ENCODE data around the gene PTPRM.

DNA sequence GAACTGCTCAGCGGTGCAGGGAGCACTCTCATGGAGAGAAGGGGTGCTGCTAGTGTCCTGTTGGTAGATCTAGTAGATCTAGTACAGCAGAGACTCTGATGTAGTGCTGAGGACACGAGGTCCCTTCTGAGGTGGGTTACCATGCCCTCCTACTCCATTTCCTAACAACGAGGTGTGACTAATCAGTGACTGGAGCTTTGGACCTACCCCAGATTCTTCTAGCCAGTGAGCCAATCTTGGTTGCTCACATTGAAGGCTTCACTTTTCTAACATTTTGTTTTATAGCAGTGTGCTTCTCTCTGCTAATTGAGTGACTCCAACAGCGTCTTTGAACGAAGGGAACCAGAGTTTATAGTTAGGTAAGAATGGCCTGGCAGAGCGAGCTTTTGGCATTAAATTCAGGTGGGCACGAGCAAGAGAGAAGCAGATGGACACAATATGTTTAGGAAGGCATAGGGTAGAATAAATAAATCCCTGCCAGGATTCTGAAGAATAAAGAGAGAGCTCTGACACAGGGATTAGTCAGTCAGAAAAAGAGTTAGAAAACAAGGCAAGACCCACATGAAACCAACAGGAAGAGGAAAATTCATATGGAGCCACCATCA lies 736.1 kb downstream of the PTPRM start:
- TF ChIP-seq CTCF (IDR thresholded peaks at IDR 0.05; ENCODE audit: poor library complexity, severe bottlenecking), result no peak
- TF ChIP-seq, protein P1, sequence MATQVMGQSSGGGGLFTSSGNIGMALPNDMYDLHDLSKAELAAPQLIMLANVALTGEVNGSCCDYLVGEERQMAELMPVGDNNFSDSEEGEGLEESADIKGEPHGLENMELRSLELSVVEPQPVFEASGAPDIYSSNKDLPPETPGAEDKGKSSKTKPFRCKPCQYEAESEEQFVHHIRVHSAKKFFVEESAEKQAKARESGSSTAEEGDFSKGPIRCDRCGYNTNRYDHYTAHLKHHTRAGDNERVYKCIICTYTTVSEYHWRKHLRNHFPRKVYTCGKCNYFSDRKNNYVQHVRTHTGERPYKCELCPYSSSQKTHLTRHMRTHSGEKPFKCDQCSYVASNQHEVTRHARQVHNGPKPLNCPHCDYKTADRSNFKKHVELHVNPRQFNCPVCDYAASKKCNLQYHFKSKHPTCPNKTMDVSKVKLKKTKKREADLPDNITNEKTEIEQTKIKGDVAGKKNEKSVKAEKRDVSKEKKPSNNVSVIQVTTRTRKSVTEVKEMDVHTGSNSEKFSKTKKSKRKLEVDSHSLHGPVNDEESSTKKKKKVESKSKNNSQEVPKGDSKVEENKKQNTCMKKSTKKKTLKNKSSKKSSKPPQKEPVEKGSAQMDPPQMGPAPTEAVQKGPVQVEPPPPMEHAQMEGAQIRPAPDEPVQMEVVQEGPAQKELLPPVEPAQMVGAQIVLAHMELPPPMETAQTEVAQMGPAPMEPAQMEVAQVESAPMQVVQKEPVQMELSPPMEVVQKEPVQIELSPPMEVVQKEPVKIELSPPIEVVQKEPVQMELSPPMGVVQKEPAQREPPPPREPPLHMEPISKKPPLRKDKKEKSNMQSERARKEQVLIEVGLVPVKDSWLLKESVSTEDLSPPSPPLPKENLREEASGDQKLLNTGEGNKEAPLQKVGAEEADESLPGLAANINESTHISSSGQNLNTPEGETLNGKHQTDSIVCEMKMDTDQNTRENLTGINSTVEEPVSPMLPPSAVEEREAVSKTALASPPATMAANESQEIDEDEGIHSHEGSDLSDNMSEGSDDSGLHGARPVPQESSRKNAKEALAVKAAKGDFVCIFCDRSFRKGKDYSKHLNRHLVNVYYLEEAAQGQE (IDR thresholded peaks at IDR 0.05; ENCODE audit: borderline replicate concordance), result no peak
- no peak for TF ChIP-seq EZH2 (IDR thresholded peaks at IDR 0.05; ENCODE audit: borderline replicate concordance, insufficient read depth, low read length, poor library complexity, severe bottlenecking)
- TF ChIP-seq RAD21 (conservative IDR thresholded peaks at IDR 0.05), result no peak
